Measurements from ENCODE around the gene NRCAM. TPM values are rescaled to one million over a fixed set of nuclear protein-coding genes. Genes with fewer than 3 reads are reported as not detected.

The NRCAM gene
- total and polyA plus RNA-seq, 2 of the 13 experiments (the other 11 are each of a cell fraction or from before 2014, with no cell fraction given) = 0.31 to 0.33 TPM

DNA sequence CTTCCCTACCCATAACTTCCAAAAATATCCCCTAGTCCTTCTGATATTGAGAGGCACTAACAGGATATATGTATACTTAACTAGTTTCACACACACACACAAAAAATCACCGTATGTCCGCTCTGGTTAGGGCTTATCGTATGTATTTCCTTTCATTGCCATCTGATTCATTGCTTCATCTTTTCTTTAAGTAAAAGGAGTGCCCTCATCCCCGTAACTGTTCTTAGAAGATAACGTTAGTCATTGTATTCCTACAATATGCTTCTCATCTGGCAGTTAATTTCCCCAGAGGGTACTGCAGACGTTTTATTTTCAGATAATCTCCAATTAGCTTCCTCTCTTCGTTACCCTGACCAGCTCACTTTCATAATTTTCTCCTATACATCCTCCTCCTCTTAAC, 37.3 kb downstream of the NRCAM start (continued):
- TF ChIP-seq, protein P1, sequence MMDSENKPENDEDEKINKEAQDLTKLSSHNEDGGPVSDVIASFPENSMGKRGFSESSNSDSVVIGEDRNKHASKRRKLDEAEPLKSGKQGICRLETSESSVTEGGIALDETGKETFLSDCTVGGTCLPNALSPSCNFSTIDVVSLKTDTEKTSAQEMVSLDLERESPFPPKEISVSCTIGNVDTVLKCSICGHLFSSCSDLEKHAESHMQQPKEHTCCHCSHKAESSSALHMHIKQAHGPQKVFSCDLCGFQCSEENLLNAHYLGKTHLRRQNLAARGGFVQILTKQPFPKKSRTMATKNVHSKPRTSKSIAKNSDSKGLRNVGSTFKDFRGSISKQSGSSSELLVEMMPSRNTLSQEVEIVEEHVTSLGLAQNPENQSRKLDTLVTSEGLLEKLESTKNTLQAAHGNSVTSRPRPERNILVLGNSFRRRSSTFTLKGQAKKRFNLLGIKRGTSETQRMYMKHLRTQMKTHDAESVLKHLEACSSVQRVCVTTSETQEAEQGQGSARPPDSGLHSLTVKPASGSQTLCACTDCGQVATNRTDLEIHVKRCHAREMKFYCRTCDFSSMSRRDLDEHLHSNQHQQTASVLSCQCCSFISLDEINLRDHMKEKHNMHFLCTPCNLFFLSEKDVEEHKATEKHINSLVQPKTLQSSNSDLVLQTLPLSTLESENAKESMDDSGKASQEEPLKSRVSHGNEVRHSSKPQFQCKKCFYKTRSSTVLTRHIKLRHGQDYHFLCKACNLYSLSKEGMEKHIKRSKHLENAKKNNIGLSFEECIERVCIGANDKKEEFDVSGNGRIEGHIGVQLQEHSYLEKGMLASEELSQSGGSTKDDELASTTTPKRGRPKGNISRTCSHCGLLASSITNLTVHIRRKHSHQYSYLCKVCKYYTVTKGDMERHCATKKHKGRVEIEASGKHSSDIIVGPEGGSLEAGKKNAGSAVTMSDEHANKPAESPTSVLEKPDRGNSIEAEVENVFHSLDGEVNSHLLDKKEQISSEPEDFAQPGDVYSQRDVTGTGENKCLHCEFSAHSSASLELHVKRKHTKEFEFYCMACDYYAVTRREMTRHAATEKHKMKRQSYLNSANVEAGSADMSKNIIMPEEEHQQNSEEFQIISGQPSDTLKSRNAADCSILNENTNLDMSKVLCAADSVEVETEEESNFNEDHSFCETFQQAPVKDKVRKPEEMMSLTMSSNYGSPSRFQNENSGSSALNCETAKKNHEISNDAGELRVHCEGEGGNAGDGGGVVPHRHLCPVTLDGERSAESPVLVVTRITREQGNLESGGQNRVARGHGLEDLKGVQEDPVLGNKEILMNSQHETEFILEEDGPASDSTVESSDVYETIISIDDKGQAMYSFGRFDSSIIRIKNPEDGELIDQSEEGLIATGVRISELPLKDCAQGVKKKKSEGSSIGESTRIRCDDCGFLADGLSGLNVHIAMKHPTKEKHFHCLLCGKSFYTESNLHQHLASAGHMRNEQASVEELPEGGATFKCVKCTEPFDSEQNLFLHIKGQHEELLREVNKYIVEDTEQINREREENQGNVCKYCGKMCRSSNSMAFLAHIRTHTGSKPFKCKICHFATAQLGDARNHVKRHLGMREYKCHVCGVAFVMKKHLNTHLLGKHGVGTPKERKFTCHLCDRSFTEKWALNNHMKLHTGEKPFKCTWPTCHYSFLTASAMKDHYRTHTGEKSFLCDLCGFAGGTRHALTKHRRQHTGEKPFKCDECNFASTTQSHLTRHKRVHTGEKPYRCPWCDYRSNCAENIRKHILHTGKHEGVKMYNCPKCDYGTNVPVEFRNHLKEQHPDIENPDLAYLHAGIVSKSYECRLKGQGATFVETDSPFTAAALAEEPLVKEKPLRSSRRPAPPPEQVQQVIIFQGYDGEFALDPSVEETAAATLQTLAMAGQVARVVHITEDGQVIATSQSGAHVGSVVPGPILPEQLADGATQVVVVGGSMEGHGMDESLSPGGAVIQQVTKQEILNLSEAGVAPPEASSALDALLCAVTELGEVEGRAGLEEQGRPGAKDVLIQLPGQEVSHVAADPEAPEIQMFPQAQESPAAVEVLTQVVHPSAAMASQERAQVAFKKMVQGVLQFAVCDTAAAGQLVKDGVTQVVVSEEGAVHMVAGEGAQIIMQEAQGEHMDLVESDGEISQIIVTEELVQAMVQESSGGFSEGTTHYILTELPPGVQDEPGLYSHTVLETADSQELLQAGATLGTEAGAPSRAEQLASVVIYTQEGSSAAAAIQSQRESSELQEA (CRISPR knock-in tag; IDR thresholded peaks at IDR 0.05; ENCODE audit: not compliant biosample characterization) = no peak
- TF ChIP-seq RAD21 (CRISPR knock-in tag; IDR thresholded peaks at IDR 0.05) (no peak), SIN3A (IDR thresholded peaks at IDR 0.05; ENCODE audit: borderline replicate concordance, low read depth, low read length) (no peak), FOSL1 (CRISPR knock-in tag; IDR thresholded peaks at IDR 0.05; ENCODE audit: borderline replicate concordance) (no peak), SAP130 (CRISPR knock-in tag; IDR thresholded peaks at IDR 0.05; ENCODE audit: low read depth) (no peak), HNRNPLL (IDR thresholded peaks at IDR 0.05; ENCODE audit: low read depth, low read length, poor library complexity, severe bottlenecking) (no peak), ZFP41 (CRISPR knock-in tag; IDR thresholded peaks at IDR 0.05; ENCODE audit: borderline replicate concordance) (no peak), ZKSCAN8 (CRISPR knock-in tag; IDR thresholded peaks at IDR 0.05; ENCODE audit: borderline replicate concordance) (no peak)
- TF ChIP-seq, protein P2, sequence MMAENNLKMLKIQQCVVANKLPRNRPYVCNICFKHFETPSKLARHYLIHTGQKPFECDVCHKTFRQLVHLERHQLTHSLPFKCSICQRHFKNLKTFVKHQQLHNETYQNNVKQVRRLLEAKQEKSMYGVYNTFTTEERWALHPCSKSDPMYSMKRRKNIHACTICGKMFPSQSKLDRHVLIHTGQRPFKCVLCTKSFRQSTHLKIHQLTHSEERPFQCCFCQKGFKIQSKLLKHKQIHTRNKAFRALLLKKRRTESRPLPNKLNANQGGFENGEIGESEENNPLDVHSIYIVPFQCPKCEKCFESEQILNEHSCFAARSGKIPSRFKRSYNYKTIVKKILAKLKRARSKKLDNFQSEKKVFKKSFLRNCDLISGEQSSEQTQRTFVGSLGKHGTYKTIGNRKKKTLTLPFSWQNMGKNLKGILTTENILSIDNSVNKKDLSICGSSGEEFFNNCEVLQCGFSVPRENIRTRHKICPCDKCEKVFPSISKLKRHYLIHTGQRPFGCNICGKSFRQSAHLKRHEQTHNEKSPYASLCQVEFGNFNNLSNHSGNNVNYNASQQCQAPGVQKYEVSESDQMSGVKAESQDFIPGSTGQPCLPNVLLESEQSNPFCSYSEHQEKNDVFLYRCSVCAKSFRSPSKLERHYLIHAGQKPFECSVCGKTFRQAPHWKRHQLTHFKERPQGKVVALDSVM (CRISPR knock-in tag; IDR thresholded peaks at IDR 0.05) = no peak
- TF ChIP-seq, protein P3, sequence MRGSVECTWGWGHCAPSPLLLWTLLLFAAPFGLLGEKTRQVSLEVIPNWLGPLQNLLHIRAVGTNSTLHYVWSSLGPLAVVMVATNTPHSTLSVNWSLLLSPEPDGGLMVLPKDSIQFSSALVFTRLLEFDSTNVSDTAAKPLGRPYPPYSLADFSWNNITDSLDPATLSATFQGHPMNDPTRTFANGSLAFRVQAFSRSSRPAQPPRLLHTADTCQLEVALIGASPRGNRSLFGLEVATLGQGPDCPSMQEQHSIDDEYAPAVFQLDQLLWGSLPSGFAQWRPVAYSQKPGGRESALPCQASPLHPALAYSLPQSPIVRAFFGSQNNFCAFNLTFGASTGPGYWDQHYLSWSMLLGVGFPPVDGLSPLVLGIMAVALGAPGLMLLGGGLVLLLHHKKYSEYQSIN (CRISPR knock-in tag; IDR thresholded peaks at IDR 0.05; ENCODE audit: borderline replicate concordance) = no peak
- TF ChIP-seq, protein P4, sequence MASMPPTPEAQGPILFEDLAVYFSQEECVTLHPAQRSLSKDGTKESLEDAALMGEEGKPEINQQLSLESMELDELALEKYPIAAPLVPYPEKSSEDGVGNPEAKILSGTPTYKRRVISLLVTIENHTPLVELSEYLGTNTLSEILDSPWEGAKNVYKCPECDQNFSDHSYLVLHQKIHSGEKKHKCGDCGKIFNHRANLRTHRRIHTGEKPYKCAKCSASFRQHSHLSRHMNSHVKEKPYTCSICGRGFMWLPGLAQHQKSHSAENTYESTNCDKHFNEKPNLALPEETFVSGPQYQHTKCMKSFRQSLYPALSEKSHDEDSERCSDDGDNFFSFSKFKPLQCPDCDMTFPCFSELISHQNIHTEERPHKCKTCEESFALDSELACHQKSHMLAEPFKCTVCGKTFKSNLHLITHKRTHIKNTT (CRISPR knock-in tag; IDR thresholded peaks at IDR 0.05) = no peak
- TF ChIP-seq, protein P5, sequence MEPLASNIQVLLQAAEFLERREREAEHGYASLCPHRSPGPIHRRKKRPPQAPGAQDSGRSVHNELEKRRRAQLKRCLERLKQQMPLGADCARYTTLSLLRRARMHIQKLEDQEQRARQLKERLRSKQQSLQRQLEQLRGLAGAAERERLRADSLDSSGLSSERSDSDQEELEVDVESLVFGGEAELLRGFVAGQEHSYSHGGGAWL (CRISPR knock-in tag; IDR thresholded peaks at IDR 0.05) = no peak

All from HepG2 (cell line).